Activated CD8-positive, alpha-beta memory T cell treated with anti-CD3 and anti-CD28 coated beads, Interleukin-2, amount 50 U/mL, for 48 hours (primary cell): Measurements from ENCODE around the gene RCCD1.

Experiments used
- DNase-seq: peaks from one replicate; pipeline ENCODE4 v3.0.0-alpha.2; 2020

The RCCD1 gene

DNA sequence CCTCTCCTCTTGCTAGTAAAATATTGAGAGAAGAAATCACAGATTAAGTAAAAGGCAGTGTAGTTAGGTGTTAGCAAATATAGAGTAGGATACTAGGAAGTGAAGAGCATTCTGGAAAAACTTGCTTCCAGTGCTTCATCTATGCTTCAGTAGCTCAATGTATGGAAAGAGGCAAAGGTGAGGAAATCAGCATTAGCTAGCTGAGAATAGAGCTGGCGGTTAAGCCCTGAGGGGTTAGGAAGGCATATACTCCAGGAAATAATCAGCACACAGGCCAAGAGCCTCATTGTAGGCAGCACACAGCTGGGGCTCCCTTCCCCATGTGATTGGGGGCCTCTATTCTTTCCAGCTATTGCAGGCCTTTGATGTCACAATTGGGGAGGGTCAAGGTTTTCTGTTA is 13.8 kb downstream of the RCCD1 start:
- no peak for DNase-seq

DNA sequence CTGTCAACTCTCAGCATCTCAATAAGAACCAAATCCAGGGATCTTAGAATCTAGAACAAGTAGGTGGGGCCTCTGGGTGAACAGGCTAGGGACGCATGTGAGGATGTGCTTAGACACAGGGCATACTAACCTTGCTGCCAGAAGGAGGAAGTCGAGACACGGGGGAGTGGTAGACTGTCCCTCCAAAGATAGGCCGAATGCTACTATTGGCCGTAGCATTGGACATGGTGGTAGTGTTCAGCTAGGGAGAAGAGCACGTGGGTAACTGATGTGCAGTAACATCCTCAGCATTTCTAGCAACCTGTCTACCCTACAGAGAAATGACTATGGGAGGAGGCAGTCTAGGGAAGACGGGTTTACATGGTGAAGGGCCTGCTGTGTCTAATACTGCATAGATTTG is 15.6 kb downstream of the RCCD1 start:
- no peak for DNase-seq

DNA sequence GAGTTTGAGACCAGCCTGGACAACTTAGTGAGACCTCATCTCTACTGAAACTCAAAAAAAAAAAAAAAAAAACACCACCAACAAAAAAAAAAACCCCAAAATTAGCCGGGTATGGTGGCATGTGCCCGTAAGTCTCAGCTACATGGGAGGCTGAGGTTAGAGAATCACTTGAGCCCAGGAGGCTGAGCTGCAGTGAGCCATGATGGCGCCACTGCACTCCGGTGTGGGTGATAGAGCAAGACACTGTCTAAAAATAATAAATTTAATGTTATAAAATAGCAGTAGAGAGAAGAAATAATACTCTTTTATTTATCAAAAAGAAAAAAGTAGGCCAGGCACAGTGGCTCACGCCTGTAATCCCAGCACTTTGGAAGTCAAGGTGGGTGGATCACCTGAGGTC is 17.4 kb downstream of the RCCD1 start:
- DNase-seq = no peak

DNA sequence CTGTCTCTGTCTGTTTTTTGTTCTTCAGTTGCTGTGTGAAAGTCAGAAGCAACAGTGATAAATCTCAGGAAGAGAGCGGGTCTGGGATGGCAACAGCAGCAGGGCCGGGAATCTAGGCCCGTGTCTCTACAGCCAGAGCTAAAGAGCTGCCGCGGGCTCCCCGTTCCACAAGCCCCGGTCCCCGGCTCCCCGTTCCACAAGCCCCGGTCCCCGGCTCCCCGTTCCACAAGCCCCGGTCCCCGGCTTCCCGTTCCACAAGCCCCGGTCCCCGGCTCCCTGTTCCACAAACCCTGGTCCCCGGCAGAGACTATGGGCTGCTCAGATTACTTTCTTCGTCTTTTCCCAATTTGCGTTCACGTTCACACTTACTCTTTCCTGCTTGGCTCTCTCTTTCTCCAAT is 19.5 kb downstream of the RCCD1 start:
- DNase-seq = no peak

DNA sequence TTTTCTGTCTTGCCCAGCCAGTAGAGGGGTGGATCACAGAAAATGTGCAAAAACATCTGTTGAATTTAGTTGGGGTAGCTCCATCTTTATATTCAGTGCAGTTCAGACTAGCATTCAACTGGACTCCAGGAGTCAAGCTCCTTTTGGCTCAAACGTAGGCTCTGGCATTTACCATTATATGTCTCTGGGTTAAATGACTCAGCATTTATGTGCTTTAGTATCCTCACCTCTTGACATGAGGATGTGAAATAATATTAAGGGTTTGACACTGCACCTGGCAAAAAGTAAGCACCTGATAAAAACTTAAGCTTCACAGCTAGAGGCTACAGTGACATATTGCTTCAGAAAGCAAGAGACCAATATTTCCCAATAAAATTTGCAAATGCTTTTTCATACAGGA is 24.9 kb downstream of the RCCD1 start:
- DNase-seq = no peak

DNA sequence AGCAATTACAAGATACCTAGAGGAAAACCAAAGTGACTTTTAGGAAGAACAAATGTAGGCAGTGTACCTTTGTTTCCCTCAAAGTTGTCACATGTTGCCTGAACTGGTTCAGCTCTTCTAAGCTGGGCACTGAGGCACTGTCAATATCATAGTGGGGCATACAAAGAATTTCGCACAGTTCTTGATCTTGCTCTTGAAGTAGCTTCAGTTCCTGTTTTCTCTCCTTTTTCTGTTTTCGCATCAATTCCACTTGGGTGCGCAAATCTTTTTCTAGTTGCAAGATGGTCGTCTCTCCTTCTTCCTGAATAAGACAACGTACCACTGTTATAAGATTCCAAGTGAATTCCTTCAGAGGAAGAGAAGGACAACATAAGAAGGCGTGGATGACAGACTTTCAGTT is 27.0 kb downstream of the RCCD1 start:
- DNase-seq = no peak

DNA sequence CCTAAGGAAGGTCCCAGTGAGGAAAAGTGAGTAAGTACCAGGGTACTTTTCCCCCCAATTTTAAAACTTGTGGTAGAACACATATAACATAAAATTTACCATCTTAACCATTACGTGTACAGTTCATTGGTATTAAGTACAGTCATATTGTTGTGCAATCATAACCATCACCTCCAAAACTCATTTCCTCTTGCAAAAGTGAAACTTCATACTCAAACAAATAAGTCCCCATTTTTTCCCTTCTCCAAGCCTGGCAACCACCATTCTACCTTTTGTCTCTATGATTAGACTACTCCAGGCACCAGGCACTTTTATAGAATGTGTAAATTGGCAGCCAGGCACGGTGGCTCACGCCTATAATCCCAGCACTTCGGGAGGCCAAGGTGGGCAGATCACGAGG is 27.5 kb downstream of the RCCD1 start:
- DNase-seq = no peak

DNA sequence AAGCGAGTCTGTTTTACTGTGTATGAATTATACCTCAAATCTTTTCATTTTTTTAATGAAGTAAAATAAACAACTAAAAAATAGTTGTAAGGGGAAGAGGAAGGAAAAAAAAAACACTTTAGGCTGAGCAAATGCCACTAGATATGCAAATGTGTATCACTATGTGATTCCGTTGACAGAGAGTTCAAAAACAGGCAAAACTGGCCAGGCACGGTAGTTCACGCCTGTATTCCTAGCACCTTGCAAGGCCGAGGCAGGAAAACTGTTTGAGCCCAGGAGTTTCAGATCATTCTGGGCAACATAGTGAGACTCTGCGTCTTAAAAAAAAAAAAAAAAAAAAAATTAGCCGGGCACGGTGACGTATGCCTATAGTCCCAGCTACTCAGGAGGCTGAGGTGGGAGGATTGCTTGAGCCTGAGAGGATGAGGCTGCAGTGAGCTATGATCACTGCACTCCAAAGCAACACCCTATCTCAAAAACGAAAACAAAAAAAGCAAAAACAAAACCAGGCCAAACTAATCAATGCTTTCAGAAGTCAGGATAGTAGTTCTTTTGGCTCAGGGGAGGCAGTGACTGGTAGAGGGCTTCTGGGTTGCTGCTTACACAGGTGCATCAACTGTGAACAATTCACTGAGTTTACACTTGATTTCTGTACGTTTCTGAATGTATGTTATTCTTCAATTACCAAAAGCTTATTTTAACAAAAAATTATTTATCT is 32.3 kb downstream of the RCCD1 start:
- no peak for DNase-seq

DNA sequence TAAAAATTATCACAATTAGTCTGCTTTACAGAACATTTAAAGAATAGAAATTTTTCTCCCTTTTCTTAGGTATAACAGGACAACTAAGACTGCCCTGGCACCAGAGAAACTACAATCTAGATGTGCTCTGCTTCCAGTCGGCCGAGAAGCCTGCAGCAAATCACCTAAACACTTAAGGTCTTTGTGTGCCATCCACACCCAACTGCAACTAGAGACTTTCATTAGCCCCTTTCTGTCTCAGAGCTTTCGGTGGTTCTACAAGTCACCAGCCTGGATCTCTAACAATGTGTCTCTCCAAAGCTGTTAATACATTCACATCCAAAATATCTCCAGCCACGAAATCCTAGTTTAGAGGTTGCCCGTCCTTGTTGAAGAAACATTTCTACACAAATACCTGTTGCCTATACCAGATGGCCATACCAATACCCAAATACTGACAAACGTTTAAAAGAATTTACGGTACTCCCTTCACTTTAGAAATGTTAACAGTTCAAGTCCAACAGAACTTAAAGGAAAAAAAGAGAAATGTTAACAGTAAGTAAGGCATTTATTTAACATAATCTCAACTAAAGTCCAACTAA is 33.0 kb downstream of the RCCD1 start:
- no peak for DNase-seq

DNA sequence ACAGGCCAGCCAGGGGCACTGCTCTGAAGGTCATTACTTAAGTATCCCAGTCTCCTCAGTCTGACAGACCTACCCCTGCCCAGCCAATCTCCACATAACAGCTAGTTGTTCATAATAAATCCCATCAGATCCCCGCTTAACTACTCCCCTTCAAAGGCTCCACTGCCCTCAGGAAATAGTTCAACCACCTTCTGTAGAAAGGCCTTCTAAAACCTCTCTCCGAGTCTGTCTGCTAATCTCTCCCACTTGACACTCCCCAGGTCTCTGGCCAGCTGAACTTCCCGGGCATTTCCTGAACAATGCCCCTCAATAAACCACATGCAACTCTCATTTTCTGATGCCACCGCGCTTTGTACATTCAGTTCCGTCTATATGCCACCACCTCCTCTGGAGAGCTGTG is 33.6 kb downstream of the RCCD1 start:
- no peak for DNase-seq

DNA sequence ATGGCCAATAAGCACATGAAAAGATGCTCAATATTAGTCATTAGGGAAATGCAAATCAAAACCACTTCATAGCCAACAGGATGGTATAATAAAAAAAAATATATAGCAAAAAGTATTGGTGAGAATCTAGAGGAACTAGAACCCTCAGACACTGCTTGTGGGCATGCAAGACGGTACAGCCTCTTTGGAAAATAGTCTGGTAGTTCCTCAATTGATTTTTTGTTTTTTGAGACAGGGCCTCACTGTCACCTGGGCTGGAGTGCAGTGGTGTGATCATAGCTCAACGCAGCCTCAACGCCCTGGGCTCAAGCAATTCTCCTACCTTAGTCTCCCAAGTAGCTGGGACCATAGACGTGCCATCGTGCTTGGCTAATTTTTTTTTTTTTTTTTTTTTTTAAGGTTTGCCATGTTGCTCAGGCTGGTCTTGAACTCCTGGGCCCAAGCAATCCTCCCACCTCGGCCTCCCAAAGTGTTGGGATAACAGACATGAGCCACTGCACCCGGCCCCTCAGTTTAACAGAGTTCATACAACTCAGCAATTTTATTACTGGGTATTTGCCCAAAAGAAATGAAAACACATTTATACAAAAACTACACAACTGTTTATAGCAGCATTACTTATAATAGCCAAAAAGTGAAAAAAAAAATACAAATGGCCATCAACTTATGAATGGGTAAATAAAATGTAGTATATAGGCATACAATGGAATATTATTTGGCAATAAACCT is 34.5 kb downstream of the RCCD1 start:
- no peak for DNase-seq

DNA sequence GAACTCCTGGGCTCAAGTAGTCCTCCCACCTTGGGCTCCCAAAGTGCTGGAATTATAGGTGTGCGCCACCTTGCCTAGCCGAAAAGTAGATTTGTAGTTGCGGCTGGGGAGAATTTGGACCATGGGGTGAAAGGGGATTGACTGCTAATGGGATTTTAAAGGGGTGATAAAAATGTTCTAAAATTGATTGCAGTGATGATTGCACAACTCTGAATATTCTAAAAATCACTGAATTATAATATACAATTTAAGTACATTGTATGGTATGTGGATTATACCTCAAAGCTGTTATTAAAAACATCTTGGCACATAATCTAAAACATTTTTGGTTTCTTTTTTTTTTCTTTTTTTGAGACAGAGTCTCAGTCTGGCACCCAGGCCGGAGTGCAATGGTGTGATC is 35.8 kb downstream of the RCCD1 start:
- no peak for DNase-seq

DNA sequence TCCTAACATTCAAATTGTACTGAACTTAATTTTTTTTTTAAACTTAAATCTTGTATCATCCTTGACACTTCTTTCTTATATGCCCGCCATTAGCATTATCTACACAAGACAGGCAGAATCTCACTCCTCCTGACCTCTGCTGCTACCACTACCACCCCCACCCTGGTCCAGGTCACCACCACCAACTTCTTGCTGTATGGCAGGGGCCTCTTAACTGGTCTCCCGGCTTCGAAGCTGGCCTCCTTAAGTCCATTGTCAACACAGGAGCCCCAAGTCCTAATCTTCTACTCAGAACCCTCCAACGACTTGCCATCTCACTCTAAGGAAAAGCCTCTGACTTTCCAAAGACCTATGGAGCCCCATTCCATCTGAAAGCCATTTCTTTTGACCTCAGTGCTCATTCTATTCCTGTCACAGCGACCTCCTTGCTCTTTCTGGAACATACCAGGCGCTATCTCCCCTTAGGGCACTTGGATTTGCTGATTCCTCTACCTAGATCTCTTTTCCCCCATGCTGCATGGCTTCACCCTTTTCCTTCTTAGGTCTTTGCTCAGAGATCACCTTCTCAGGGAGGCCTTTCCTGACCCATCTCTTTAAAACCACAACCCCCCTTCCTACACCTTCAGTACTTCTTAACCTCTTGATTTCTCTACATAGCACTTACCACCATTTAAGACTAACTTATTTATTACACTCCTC is 37.1 kb downstream of the RCCD1 start:
- no peak for DNase-seq

DNA sequence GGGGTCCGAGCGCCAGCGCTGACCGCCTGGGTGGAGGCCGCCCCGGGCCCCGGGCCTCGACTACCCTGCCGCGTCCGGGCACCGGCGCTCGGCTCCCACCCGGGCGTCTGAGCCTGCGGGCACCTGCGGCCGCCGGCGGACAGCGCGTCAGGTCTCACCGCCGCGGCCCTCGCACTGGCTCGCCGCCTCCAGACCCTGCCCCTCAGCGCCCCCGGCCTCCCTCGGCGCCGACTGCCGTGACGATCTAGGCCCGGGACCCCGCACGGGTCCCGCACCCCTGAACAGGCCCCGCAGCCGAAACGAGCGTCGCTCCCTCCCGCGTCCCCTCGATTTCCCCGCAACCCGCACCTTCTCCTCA is 39.4 kb downstream of the RCCD1 start:
- DNase-seq = peak; percentile 69

DNA sequence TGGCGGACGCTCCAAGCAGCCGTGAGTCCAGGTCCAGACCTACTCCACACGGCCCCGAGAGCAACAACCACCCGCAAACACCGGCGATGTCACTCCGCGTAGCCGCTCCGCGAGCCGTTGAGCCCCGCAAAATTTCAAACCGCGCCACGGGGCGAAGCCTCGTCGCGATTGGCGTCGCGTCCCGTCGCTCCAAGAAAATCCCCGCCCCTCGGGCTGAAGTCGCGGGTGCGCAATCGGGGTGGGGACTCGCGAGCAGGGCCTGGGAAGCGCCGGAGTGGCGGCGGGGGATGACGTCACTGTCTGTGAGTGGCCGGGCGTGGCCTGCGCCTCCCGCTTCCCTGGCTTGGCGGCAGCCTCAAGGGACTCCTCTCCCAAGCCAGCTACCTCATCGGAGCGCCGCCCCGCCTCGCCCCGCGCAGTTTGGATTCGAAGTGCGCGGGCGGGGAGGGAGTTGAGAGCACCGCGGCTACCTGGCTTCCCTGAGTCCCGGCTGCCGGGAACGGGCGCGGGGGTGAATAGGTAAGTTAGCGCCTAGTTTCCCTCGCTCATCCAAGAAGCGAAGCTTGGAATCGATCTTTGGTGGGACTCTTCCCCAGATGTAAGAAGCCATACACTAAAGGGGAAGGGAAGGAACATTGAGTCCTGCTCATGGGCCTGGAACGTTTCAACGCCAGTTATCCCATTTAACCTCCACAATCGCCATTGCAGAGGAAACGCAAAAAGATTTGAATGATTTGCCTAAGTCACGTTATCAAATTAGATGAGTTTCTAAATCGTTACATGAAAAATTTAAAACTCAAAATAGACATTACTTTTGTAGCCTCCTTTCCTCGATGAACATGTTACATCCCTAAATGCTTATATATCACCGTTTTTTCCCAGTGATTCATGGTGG is 40.0 kb downstream of the RCCD1 start, which contains the start of gene PRC1:
Gene PRC1, minus strand, starts transcription at position 119 of the 895 bp plus-strand sequence. Its CDS starts 118 bp downstream, at position 1.
- peak; percentile 99 for DNase-seq

DNA sequence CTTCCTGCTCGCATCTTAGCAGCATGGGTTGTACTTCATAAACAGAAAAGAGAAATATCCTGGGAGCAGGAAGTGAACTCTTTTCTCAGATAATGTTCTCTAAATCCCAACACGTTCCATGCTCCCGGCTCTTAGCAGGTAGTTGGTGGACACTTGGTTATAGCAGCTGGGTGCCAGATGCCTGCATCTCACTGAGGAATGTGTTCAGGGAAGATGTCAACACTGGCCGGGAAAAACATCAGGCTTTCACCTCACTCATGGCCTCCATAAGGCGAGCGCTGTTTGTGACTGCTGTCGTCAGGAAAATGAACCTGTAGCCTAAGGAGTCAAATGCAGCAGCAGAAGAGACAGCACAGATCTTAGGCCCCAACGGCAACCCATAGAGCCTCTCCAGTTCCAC is 44.1 kb downstream of the RCCD1 start:
- DNase-seq = no peak

DNA sequence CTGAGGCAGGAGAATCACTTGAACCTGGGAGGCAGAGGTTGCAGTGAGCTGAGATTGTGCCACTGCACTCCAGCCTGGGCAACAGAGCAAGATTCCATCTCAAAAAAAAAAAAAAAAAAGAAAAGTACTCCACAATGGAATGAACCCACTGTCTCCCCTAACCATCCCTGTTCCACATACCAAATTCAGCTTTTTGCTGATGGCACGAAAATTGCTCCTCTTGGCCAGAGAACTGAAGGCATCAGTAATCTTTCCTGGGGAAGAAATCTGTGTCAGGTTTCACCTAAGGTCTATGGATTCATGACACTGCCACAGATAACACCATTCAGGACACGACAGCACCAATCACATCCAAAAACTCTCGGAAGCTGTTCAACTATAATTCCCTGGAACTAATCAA is 46.5 kb downstream of the RCCD1 start:
- no peak for DNase-seq

DNA sequence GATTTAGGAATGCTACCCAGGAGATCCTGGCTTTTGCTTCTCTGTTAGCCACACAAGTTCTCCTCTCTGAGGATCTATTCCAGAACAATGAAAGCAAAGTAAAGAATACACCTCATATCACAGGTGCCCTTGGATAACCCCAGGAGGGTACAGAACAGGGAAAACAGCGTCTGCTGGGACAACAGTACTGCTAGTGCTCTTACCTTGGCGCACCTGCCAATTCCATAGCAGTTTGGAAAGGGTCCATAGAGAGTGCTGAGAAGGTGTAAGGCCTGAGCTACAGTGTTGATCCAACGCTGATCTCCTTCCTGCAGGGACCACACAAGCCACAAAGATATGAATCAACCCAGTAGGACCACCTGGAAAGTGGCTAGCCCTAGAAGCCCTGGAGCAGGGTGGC is 52.6 kb downstream of the RCCD1 start:
- no peak for DNase-seq
